Lower leg skin (tissue), 4 donors: Measurements from ENCODE around the gene RSPH1. TPM values are rescaled to one million over a fixed set of nuclear protein-coding genes. Genes with fewer than 3 reads are reported as not detected.

ENCODE experiments used
- DNase-seq, 2 donors: peaks; one replicate each; pipeline ENCODE4 v3.0.0-alpha.2; 2019; ENCODE audit warnings: low spot score in 2 of 2
- H3K4me3 ChIP-seq: fragments of 200-600 bp; sonication (generic); 2 replicates; pipeline ENCODE4 v1.5.1; 2017; ENCODE audit warnings: mild to moderate bottlenecking, low read depth; ENCODE audit not compliant: poor library complexity, severe bottlenecking
- POLR2A ChIP-seq, 2 donors: fragments of 450-650 bp; IDR thresholded peaks; one replicate each; pipeline ENCODE4 v1.6.1; 2016 to 2017; ENCODE audit warnings: antibody characterized with exemption in 2 of 2, mild to moderate bottlenecking in 1 of 2, moderate library complexity in 1 of 2
- WGBS, 2 donors: methylation state at CpG; one replicate each; pipeline ENCODE4 v1.1.5; 2018; 5-methylcytosine and 5-hydroxymethylcytosine counted together
- intact Hi-C: fragments of 100-400 bp; cut with DNase I; formaldehyde crosslinking; loops from one replicate; pipeline ENCODE4 v1.15.0; 2023; ENCODE audit warnings: low total_unique reads
- total RNA-seq, 4 donors: library from RNA; depleted of rRNA; stranded (reverse); fragments of >200 nt; gene quantifications; one replicate each; pipeline ENCODE4 v1.1.0, GENCODE V29; 2016
- TF ChIP-seq, protein P1 (sequence below), 3 donors: fragments of 450-650 bp; IDR thresholded peaks; one replicate each; pipeline ENCODE4 v1.5.1; 2016; ENCODE audit warnings: antibody characterized with exemption in 3 of 3, mild to moderate bottlenecking in 3 of 3, moderate library complexity in 2 of 3

The RSPH1 gene
- total RNA-seq, 4 donors from 2014 or later, result 0.34 to 3.7 (median 2.1) TPM

DNA sequence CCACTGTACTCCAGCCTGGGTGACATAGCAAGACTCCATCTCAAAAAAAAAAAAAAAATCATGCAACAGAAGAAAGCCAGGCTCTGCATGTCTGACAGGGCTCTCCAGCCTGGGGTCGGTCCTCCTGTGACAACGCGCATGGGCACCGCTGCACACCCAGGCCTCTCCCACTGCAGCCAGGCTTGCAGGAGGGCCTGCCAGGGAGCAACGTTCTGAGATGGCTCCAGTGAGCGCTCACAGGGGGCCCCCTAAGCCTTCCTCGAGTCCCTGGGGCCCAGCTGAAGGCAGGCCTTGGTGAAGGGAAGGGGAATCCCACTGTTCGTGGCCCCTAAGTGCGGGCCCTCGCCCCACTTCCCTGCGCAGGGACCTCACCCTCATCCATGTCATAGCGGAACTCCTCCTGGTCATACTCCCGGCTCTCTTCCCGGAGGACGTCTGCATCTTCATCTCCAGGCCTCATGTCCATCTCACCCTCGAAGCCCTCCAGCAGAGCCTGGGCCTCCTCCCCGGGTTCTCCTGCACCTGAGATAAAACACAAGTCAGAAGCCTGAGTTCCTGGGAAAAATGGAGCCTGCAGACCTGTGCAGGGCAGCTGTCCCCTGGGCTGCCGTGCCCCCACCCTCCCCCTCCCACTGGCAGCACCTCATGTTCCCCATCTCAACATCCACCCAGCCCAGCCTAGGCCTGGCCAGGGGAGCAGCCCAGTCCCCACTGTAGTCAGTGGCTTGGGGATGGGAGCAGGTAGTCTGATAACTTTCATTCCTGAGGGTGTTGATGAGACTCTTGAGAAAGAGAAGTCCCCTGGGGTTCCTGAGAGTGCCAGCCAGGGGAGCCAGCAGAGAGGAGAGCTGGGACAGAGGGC lies 20.3 kb downstream of the RSPH1 start:
- DNase-seq, result peak in 1 of 2 donors; percentile 76
- intact Hi-C loops, result no loop called here
- no peak overlapping the region for H3K4me3 ChIP-seq
- TF ChIP-seq, protein P1, sequence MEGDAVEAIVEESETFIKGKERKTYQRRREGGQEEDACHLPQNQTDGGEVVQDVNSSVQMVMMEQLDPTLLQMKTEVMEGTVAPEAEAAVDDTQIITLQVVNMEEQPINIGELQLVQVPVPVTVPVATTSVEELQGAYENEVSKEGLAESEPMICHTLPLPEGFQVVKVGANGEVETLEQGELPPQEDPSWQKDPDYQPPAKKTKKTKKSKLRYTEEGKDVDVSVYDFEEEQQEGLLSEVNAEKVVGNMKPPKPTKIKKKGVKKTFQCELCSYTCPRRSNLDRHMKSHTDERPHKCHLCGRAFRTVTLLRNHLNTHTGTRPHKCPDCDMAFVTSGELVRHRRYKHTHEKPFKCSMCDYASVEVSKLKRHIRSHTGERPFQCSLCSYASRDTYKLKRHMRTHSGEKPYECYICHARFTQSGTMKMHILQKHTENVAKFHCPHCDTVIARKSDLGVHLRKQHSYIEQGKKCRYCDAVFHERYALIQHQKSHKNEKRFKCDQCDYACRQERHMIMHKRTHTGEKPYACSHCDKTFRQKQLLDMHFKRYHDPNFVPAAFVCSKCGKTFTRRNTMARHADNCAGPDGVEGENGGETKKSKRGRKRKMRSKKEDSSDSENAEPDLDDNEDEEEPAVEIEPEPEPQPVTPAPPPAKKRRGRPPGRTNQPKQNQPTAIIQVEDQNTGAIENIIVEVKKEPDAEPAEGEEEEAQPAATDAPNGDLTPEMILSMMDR (IDR thresholded peaks at IDR 0.05), result no peak
- no peak for TF ChIP-seq POLR2A (IDR thresholded peaks at IDR 0.05)
- WGBS, 2 donors, result 90 to 92% methylated on average over 14 to 18 of the region's 18 CpGs

DNA sequence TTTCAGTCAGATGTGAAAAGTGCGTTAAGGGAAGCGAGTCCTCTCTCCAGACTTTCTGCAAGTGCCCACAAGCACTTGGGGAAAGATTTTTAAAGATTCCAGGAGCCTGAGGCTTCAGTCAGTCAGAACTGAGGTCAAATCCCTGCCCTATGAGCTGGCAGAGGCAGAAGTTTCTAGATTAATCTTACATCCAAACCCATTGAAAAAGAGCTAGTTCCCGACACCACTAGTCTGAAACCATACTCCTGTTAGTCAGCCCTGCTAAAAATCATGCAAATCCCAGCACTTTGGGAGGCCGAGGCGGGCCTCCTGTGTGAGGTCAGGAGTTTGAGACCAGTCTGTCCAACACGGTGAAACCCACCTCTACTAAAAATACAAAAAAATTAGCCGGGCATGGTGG lies 21.0 kb downstream of the RSPH1 start:
- peak in 1 of 2 donors; percentile 13 for DNase-seq
- no peak overlapping the region for H3K4me3 ChIP-seq
- 74 to 77% methylated on average over 7 of the region's 7 CpGs for WGBS, 2 donors
- intact Hi-C loops, result no loop called here
- no peak for TF ChIP-seq POLR2A (IDR thresholded peaks at IDR 0.05)
- TF ChIP-seq, protein P1 (IDR thresholded peaks at IDR 0.05), result no peak

DNA sequence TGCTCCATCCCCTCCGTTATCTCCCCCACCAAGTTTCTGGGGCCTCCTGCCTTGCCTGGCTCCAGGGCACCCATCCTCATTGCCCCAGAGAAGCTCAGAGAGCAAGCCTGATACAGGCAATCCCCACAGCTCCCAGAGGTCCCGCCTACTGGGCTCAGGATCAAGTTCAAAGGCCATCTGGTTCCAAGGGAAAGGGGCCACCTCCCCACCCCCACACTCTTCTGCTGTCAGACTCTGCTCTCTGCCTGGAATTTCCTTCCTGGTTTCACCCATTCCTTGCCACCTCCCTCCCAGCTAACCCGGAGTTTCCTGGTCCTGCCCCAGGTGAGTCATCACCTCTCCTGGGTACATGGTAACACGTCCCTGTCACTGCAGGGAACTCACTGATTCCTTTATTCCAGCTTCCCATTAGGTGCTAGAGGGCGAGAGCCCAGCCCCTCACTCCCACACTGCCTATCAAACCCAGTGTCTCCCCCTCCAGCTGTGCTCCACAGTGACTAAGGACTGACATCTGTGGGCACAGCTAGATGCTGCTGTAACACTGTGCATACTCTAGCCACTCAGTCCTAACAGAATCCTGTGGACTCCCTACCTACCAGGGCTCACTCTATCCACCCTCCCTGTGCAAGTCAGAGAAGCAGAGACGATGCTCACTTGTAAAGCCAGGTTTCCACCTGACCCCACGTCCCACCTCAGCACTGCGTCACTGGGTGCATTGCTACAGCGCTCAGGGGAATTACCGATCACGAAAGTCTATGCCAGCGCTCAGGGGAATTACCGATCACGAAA lies 21.8 kb downstream of the RSPH1 start:
- intact Hi-C loops, result no loop called here
- no peak overlapping the region for H3K4me3 ChIP-seq
- 52 to 53% methylated on average over 14 of the region's 14 CpGs for WGBS, 2 donors
- TF ChIP-seq, protein P1 (IDR thresholded peaks at IDR 0.05), result no peak
- TF ChIP-seq POLR2A (IDR thresholded peaks at IDR 0.05), result no peak
- peak in 1 of 2 donors; percentile 82 for DNase-seq

DNA sequence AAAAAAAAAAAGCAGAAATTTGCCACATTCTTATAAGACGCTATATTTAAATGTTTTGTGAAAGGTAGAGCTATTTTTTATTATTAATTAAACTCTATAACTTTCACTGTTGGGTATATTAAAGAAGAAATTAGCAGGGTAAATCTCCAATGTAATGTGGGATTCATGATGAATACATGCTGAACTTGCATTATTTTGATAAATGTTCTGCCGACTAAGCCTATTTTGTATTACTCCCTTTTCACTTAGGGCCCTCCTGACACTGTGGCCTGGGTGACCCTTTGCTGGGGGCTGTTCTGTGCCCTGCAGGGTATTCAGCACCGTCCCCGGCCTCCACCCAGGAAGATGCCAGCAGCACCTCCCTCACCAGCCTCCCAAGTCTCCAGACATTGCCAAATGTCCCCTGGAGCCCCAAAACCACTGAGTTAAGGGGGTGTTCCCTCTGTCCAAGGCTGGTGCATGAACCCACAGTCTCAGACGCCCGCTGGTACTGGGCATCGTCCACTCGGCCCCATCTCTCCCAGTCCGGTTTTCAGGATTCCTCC lies 22.5 kb downstream of the RSPH1 start:
- no peak for DNase-seq
- H3K4me3 ChIP-seq, result no peak overlapping the region
- intact Hi-C loops, result no loop called here
- TF ChIP-seq, protein P1 (IDR thresholded peaks at IDR 0.05), result no peak
- no peak for TF ChIP-seq POLR2A (IDR thresholded peaks at IDR 0.05)
- WGBS, 2 donors, result 85 to 86% methylated on average over 9 of the region's 9 CpGs

DNA sequence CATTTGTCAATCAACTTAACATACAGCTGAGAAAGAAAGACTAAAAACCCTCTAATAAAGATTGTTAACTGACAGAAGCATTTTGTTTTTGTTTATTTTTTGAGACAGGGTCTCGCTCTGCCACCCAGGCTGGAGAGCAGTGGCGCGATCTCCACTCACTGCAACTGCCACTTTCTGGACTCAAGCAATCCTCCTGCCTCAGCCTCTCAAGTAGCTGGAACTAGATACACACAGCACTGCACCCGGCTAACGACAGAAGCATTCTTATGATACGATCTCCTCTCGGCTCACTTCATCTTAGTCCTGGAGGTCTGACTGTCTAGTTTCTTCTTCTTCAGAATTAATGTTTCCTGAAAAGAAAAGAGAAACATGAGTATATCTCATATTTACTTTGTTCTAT lies 23.5 kb downstream of the RSPH1 start:
- H3K4me3 ChIP-seq, result no peak overlapping the region
- DNase-seq, result peak in 1 of 2 donors; percentile 58
- TF ChIP-seq, protein P1 (IDR thresholded peaks at IDR 0.05), result no peak
- TF ChIP-seq POLR2A (IDR thresholded peaks at IDR 0.05), result no peak
- intact Hi-C loops, result no loop called here
- 81 to 93% methylated on average over 7 of the region's 7 CpGs for WGBS, 2 donors
